ENCODE measurements around the gene DDX51.

GRCh38 chr12:132172619-132173018 is 28.5 kb upstream of the DDX51 start:
- no peak for TF ChIP-seq CTCF (IDR thresholded peaks at IDR 0.05)
- TF ChIP-seq ZFX (IDR thresholded peaks at IDR 0.05; ENCODE audit: borderline replicate concordance) = no peak

Data from 22Rv1 (cell line).